GM21526 (cell line): ENCODE measurements around the gene ERMP1.
"Not testable (repeated sequence)": the region's sequence is repeated elsewhere in the genome, so short reads cannot be mapped to it uniquely, and the experiment has no call there.

Experiments used
- ATAC-seq: cut with Tn5 transposase; IDR thresholded peaks from one replicate; pipeline ENCODE4 v1.9.1; 2021; ENCODE audit warnings: moderate library complexity; ENCODE audit not compliant: unreplicated experiment, low FRiP score

ERMP1 gene, protein sequence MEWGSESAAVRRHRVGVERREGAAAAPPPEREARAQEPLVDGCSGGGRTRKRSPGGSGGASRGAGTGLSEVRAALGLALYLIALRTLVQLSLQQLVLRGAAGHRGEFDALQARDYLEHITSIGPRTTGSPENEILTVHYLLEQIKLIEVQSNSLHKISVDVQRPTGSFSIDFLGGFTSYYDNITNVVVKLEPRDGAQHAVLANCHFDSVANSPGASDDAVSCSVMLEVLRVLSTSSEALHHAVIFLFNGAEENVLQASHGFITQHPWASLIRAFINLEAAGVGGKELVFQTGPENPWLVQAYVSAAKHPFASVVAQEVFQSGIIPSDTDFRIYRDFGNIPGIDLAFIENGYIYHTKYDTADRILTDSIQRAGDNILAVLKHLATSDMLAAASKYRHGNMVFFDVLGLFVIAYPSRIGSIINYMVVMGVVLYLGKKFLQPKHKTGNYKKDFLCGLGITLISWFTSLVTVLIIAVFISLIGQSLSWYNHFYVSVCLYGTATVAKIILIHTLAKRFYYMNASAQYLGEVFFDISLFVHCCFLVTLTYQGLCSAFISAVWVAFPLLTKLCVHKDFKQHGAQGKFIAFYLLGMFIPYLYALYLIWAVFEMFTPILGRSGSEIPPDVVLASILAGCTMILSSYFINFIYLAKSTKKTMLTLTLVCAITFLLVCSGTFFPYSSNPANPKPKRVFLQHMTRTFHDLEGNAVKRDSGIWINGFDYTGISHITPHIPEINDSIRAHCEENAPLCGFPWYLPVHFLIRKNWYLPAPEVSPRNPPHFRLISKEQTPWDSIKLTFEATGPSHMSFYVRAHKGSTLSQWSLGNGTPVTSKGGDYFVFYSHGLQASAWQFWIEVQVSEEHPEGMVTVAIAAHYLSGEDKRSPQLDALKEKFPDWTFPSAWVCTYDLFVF

DNA sequence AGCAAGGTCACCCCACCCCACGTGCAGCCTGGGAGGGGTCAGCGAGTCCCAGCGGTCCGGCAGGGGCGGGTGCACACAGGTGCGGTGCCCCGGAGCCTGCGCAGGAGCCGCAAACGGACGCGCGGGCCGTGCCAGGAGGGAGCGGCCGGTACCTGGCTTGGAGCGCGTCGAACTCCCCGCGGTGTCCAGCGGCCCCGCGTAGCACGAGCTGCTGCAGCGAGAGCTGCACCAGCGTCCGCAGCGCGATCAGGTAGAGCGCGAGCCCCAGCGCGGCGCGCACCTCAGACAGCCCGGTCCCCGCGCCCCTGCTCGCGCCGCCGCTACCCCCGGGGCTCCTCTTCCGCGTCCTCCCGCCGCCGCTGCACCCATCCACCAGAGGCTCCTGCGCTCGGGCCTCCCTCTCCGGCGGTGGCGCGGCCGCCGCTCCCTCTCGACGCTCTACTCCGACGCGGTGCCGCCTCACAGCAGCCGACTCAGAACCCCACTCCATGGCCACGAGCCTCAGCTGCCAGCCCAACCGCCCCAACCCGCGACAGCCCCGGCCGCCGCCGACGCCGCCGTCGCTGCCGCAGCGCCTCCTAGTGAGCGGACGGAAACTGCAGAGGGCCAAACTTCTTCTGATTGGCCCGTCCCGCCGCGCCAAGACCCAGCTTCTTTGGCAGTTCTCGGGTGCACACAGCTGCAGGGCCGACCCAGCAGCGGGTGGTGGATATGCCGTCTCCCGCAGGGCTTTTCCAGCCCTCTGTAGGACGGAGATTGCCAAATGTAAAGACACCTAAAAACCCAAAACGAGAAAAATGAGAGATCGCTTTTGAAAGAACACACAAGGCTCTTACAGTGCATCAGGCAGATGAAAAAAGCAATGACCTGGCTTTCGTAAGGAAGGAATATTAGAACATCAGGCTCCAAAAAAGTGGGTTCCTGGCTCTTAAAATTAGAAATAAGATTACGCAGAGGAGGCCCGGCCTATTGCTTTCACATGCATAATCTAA lies at the start of gene ERMP1:
TSS of gene ERMP1 (minus strand) at position 580 of the 992 bp plus-strand sequence. CDS start at position 490, 90 bp downstream.
- peak; percentile 84 for ATAC-seq

- not testable (repeated sequence) for ATAC-seq
Observed at GRCh38 chr9:5882244-5883012, 49.5 kb upstream of the ERMP1 start.

- no peak for ATAC-seq
Observed at GRCh38 chr9:5879419-5880181, 46.7 kb upstream of the ERMP1 start.

DNA sequence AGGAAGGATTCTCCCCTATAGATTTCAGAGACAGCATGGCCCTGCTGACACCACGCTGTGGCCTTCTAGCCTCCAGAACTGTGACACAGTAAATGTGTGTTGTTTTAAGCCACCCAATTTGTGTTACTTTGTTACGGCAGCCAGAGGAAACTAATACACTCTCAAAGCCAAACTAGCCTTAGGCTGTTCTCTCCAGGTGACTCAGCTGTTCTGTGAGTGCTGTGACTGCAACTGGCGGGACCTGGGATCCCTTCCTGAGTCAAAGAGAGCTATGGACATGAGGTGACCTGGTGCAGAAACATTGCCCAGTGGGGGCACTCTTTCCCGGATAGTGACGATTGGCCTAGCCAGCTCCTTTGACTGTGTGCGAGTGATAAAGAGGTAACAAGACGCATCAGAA lies 43.8 kb upstream of the ERMP1 start:
- no peak for ATAC-seq

- no peak for ATAC-seq
Observed at GRCh38 chr9:5876026-5876425, 43.1 kb upstream of the ERMP1 start.

- ATAC-seq: no peak
Observed at GRCh38 chr9:5874048-5874447, 41.1 kb upstream of the ERMP1 start.

GRCh38 chr9:5873439-5873838 lies 40.5 kb upstream of the ERMP1 start:
- no peak for ATAC-seq

DNA sequence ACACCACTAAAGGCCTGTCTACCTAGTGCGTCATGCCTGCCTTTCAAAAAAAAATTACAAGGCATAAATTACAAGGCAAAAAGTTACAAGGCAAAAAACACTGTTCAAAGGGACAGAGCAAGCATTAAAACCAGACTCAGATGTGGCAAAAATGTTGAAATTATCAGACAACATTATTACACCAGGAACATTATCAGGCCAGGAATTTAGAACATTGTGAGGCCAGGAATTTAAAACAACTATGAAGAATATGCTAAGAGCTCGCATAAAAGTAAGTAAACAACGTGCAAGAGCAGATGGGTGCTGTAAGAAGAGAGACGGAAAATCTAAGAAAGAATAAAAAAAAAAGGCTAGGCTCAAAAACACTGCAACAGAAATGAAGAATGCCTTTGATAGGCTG lies 39.6 kb upstream of the ERMP1 start:
- ATAC-seq: no peak

GRCh38 chr9:5871785-5872184 lies 38.9 kb upstream of the ERMP1 start:
- ATAC-seq: no peak

DNA sequence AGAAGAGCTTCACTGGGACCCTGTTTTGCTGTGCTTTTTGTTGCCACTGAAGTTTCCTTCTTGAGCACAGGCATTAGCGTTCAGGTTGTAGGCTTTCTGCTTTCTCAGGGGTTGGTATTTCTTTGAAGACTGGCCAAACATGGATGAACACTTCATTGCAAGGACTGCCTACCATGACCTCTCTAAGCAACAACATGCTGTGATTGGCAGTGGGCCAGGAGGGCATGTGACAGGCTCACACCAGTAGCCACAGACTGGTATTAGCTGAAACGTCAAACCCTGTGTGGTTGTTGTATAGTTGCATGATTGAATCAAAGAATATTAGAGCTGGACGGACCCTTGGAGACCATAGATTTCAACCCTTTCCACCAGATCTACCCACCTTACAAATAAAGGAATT lies 37.8 kb upstream of the ERMP1 start:
- ATAC-seq: no peak

- ATAC-seq: no peak
Observed at GRCh38 chr9:5870020-5870339, 37.1 kb upstream of the ERMP1 start.

DNA sequence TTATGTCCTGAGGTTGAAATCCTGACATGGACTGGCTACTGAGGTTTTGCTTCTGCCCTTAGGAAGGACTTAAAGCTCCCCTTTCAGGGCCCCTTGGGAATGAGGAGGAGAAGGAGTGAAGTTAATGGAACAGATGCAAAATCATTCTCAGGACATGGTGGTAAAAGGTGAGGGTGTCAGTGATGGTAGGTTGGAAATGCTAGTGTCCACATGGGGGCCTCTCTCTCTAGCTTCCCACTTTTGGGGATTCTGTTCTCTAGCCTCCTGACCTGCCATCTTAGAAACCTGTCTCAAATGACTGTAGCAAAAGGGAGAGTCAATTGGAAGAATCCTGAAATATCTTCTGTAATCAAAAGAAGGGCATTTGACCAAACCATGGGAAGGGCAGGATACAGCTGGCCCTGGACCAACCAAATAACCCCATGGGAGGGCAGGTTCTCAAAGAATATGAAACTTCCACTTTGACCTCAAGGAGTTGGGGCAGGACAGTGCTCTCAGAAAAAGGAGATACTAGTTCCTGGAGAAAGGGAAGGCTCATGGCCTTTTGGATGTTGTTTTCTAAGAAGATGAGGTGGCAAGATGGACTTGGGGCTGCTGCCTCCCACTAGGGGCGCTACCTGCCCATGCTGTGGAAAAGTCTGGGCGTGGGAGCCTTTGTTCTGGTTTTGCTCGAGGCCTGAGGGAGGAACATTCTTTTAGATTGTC lies 36.5 kb upstream of the ERMP1 start:
- ATAC-seq: no peak

GRCh38 chr9:5868235-5868634 lies 35.3 kb upstream of the ERMP1 start:
- ATAC-seq: no peak

DNA sequence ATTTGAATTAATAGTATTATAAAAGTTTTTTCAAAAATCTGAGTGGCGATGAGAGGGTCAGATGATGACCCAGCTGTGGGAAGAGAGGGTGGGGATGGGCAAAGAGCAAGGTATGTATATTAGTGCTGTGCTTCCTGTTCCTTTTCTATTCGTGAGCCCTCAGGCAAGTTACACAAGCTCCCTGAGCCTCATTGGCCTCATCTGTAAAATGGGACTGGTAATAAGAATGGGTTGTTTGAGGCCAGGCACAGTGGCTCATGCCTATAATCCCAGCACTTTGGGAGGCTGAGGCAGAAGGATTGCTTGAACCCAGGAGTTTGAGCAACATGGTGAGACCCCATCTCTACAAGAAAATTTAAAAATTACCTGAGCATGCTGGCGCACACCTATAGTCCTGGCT lies 33.8 kb upstream of the ERMP1 start:
- ATAC-seq: no peak

DNA sequence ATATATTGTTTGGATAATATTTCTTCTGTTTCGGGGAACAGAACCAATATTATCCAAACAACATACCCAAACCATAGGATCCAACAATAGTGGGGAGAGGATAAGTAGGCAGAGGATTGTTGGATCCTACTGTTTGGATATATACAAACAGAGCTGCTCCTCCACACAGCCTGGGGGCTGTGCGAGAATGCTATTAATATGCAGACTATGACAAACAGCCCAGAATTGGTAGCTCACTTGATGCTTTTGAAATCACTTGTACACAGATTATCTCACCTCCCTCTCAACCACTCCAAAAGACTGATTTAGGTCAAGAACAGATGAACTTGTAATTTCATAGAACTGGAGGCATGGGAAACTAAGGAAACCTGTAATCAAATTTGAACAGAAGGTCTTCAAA lies 33.4 kb upstream of the ERMP1 start:
- ATAC-seq: no peak

- no peak for ATAC-seq
Observed at GRCh38 chr9:5864446-5864845, 31.5 kb upstream of the ERMP1 start.

DNA sequence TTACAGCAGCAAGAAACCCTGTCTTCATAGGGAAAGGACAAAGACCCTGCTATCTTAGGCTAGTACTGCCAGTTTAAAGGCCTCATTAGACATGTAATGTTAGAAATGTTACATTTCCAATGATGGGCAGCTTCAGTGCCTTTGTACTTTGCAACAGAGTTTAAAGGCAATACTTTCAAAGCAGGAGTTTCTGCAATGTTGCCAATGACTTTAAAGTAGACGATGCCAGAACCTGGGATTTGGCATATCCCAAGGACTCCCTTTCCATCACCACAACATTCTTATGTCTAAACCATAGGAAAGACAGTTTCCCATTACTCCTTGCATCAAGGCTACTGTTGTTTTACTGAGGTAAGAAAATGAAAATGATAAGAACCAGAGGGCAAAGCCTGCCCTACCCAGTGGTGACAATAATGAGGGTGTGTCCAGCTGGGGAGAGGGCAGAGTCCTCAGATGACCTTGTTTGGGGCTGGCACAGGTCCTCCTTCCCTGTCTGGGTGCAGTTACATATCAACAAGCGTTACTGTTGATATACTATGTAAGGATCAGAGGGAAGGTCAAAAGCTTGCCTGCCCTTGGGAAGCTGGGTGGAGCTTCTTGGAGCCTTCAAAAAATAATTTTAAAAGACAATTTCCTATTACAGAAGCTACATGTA lies 30.3 kb upstream of the ERMP1 start:
- ATAC-seq: no peak

GRCh38 chr9:5858833-5859232 lies 25.9 kb upstream of the ERMP1 start:
- no peak for ATAC-seq
